B cell (primary cell): Measurements from ENCODE around the gene ODC1. TPM values are rescaled to one million over a fixed set of nuclear protein-coding genes. Genes with fewer than 3 reads are reported as not detected.

Experiments
- ATAC-seq: fragments of 200-7000 bp; cut with Tn5 transposase; one replicate; pipeline ENCODE4 v1.10.0; 2021; ENCODE audit warnings: low read depth, mild to moderate bottlenecking, moderate number of reproducible peaks, moderate library complexity
- CTCF ChIA-PET: fragments of 350-600 bp; sonication (Branson Sonifier 250); formaldehyde crosslinking; loops from one replicate; lab custom pipeline; 2021; ENCODE audit warnings: antibody characterized with exemption, inconsistent platforms; lab: Charles Lee
- POLR2A ChIA-PET: fragments of 350-600 bp; sonication (Branson Sonifier 250); formaldehyde crosslinking; loops from one replicate; lab custom pipeline; 2021; ENCODE audit warnings: antibody characterized with exemption; lab: Charles Lee
- DNase-seq: peaks from one replicate; pipeline ENCODE4 v3.0.0; 2013
- H2AFZ ChIP-seq: 2 replicates; pipeline ENCODE4 v1.6.1; 2012; ENCODE audit warnings: mild to moderate bottlenecking, low read depth, low read length; ENCODE audit not compliant: insufficient read depth, poor library complexity, severe bottlenecking
- H3K27ac ChIP-seq, 2 donors: 1 replicate in 1 of 2; 2 replicates in 1 of 2; pipeline ENCODE4 v1.5.1; 2012 to 2013; ENCODE audit warnings: low read length in 2 of 2, mild to moderate bottlenecking in 2 of 2, moderate library complexity in 1 of 2
- H3K27me3 ChIP-seq, 4 experiments: fragments of 200-600 bp in 1 of 4; sonication (generic) in 1 of 4; replicated peaks in 1 of 4; 1 replicate in 2 of 4; 2 replicates in 2 of 4; pipeline versions ENCODE4 v1.6.1 to v1.7.0; 2013 to 2016; ENCODE audit warnings: low read length in 3 of 4, mild to moderate bottlenecking in 2 of 4, mixed read lengths in 1 of 4, moderate library complexity in 1 of 4; ENCODE audit not compliant: insufficient read depth in 4 of 4, control insufficient read depth in 3 of 4; ENCODE audit errors: control extremely low read depth in 1 of 4
- H3K36me3 ChIP-seq, 2 experiments: replicated peaks in 1 of 2; 1 replicate in 1 of 2; 2 replicates in 1 of 2; pipeline versions ENCODE4 v1.6.1 to v1.7.1; 2013; ENCODE audit warnings: low read length in 1 of 2; ENCODE audit not compliant: insufficient read depth in 2 of 2, control insufficient read depth in 1 of 2; ENCODE audit errors: control extremely low read depth in 1 of 2, extremely low read depth in 1 of 2
- H3K4me1 ChIP-seq, 2 donors: fragments of 200-600 bp in 1 of 2; sonication (generic) in 1 of 2; 1 replicate in 1 of 2; 2 replicates in 1 of 2; pipeline versions ENCODE4 v1.5.1 to v1.6.1; 2013 to 2017; ENCODE audit warnings: low read length in 2 of 2; ENCODE audit not compliant: control insufficient read depth in 2 of 2, insufficient read depth in 2 of 2
- H3K4me2 ChIP-seq: replicated peaks from 2 replicates; pipeline ENCODE3; 2012; ENCODE audit warnings: mild to moderate bottlenecking, low read depth, low read length; ENCODE audit not compliant: poor library complexity, severe bottlenecking
- H3K4me3 ChIP-seq, 5 experiments: fragments of 200-600 bp in 1 of 5; sonication (generic) in 1 of 5; 1 replicate in 3 of 5; 2 replicates in 2 of 5; pipeline versions ENCODE4 v1.5.1 to v1.7.0; 2011 to 2016; ENCODE audit warnings: low read length in 4 of 5, mild to moderate bottlenecking in 4 of 5, low read depth in 2 of 5, control low read depth in 1 of 5, moderate library complexity in 1 of 5; ENCODE audit not compliant: insufficient read depth in 1 of 5; ENCODE audit errors: control extremely low read depth in 1 of 5, extremely low read depth in 1 of 5
- H3K79me2 ChIP-seq: fragments of 200-600 bp; sonication (generic); one replicate; pipeline ENCODE4 v1.6.0; 2016; ENCODE audit warnings: low read length; ENCODE audit not compliant: control insufficient read depth, insufficient read depth
- H3K9ac ChIP-seq: fragments of 200-600 bp; sonication (generic); 2 replicates; pipeline ENCODE4 v1.6.1; 2017; ENCODE audit warnings: mild to moderate bottlenecking, low read length, moderate library complexity
- H3K9me3 ChIP-seq, 3 donors: one replicate each; pipeline versions ENCODE4 v1.6.1 to v1.7.1; 2013; ENCODE audit warnings: low read length in 2 of 3; ENCODE audit not compliant: control insufficient read depth in 2 of 3, insufficient read depth in 1 of 3; ENCODE audit errors: control extremely low read depth in 1 of 3
- H4K20me1 ChIP-seq: 2 replicates; pipeline ENCODE4 v1.6.0; 2012; ENCODE audit warnings: mild to moderate bottlenecking, low read length; ENCODE audit not compliant: insufficient read depth, control insufficient read depth, poor library complexity, severe bottlenecking
- H3K27ac Mint-ChIP-seq: one replicate; pipeline ENCODE4 v1.8.0; 2021; ENCODE audit warnings: mixed read lengths
- H3K27me3 Mint-ChIP-seq: one replicate; pipeline ENCODE4 v1.8.0; 2021; ENCODE audit warnings: mixed read lengths
- H3K4me1 Mint-ChIP-seq: one replicate; pipeline ENCODE4 v1.8.0; 2021; ENCODE audit warnings: mixed read lengths
- H3K4me3 Mint-ChIP-seq: one replicate; pipeline ENCODE4 v1.8.0; 2021; ENCODE audit warnings: mixed read lengths
- H3K9me3 Mint-ChIP-seq: one replicate; pipeline ENCODE4 v1.8.0; 2022; ENCODE audit warnings: mixed read lengths; ENCODE audit not compliant: insufficient read depth
- CTCF ChIP-seq: fragments of 200-600 bp; IDR thresholded peaks from one replicate; pipeline ENCODE4 v1.8.0; 2022; ENCODE audit warnings: antibody characterized with exemption, mild to moderate bottlenecking
- EZH2 ChIP-seq: IDR thresholded peaks from 2 replicates; pipeline ENCODE4 v1.6.1; 2012; ENCODE audit warnings: borderline replicate concordance, low read depth, mild to moderate bottlenecking, moderate library complexity, low read length; ENCODE audit not compliant: insufficient read depth, poor library complexity, severe bottlenecking
- WGBS: methylation state at CpG from one replicate; pipeline ENCODE4 v1.1.5; 2013; ENCODE audit warnings: missing lambda C conversion rate; ENCODE audit not compliant: insufficient coverage; 5-methylcytosine and 5-hydroxymethylcytosine counted together
- intact Hi-C: fragments of 100-400 bp; cut with micrococcal nuclease; formaldehyde crosslinking; loops from one replicate; pipeline ENCODE4 v1.10.0; 2022
- polyA plus RNA-seq: library from polyadenylated mRNA; depleted of rRNA; stranded (reverse); fragments of >200 nt; gene quantifications from 2 replicates; pipeline ENCODE4 v1.2.3, GENCODE V29; 2012
- total RNA-seq, 2 donors: library from RNA; stranded (reverse); fragments of 120-200 nt in 1 of 2; gene quantifications; 1 replicate in 1 of 2; 2 replicates in 1 of 2; pipeline versions ENCODE4 v1.2.3 to v1.2.4, GENCODE V29; 2013 to 2022

The ODC1 gene
- total and polyA plus RNA-seq, 2 donors (not counting 1 experiment from before 2014, with no cell fraction given), result 88.7 to 171 TPM

- POLR2A ChIA-PET, result no interaction called here
- H3K27me3 Mint-ChIP-seq, result no peaks in the 10 kb centered on the region
- H3K4me1 Mint-ChIP-seq, result no peaks in the 10 kb centered on the region
- H3K27me3 ChIP-seq, result no peaks in the 10 kb centered on the region
- no peak overlapping the region for H3K4me2 ChIP-seq
- no peak overlapping the region for H3K4me3 ChIP-seq
- 100% methylated on average over 4 of the region's 7 CpGs for WGBS
- no peak overlapping the region for H3K27ac ChIP-seq
- no peaks in the 10 kb centered on the region for H4K20me1 ChIP-seq
- H3K9me3 Mint-ChIP-seq, result no peaks in the 10 kb centered on the region
- no peaks in the 10 kb centered on the region for H3K36me3 ChIP-seq
- no peak overlapping the region for H3K27ac Mint-ChIP-seq
- H2AFZ ChIP-seq, result no peak overlapping the region
- H3K79me2 ChIP-seq, result no peaks in the 10 kb centered on the region
- H3K4me1 ChIP-seq, result peaks cover 2 to 5% of the 10 kb centered on the region in 2 donors
- H3K9ac ChIP-seq, result no peak overlapping the region
- H3K9me3 ChIP-seq, result peaks cover 0 to 5% (median 0%) of the 10 kb centered on the region in 3 donors
- ATAC-seq (no peak), DNase-seq (no peak)
- CTCF ChIA-PET, result no interaction called here
- intact Hi-C loops, result no loop called here
- TF ChIP-seq CTCF, result no peak
- no peak for TF ChIP-seq EZH2
- H3K4me3 Mint-ChIP-seq, result no peak overlapping the region
These were observed 6.4 kb upstream of the ODC1 start for GRCh38 chr2:10454505-10454904.

DNA sequence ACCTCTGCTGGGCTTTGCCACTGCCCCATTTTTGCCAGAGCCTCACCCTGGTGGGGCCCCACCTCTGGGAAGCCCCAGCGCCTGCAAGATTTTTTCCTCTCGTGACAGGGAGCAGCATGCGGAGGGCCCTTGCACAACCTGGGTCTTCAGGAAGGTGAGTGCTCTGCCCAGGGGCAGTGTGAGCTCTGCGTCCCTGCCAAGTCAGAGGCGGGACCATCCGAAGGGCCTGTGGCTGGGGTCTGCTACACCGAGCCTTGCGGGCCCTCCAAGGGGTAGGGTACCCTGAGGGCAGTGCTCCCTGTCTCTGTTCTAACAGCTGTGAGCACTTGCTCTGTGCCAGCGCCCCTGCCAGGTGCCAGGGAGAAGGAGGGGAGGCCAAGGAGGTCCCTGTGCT is 5.8 kb upstream of the ODC1 start:
- TF ChIP-seq EZH2 (no peak), CTCF (no peak)
- Histone ChIP-seq H3K4me1 (peaks cover 8 to 11% of the 10 kb centered on the region in 2 donors), H2AFZ (no peak overlapping the region), H3K79me2 (no peaks in the 10 kb centered on the region), H3K4me3 (no peak overlapping the region), H4K20me1 (no peaks in the 10 kb centered on the region), H3K36me3 (no peaks in the 10 kb centered on the region), H3K9ac (no peak overlapping the region), H3K9me3 (peaks cover 0 to 5% (median 0%) of the 10 kb centered on the region in 3 donors), H3K27ac (no peak overlapping the region), H3K4me2 (no peak overlapping the region), H3K27me3 (no peaks in the 10 kb centered on the region)
- H3K9me3 Mint-ChIP-seq, result no peaks in the 10 kb centered on the region
- intact Hi-C loops, result no loop called here
- no peaks in the 10 kb centered on the region for H3K27me3 Mint-ChIP-seq
- H3K27ac Mint-ChIP-seq, result no peak overlapping the region
- CTCF ChIA-PET, result no interaction called here
- 94% methylated on average over 9 of the region's 9 CpGs for WGBS
- POLR2A ChIA-PET, result no interaction called here
- peaks cover 3% of the 10 kb centered on the region for H3K4me1 Mint-ChIP-seq
- ATAC-seq (no peak), DNase-seq (no peak)
- H3K4me3 Mint-ChIP-seq, result no peak overlapping the region
